A673 (cell line): ENCODE measurements around the gene TBPL1.

Experiments
- EZH2 ChIP-seq: fragments of 200-600 bp; sonication (generic); IDR thresholded peaks from 2 replicates; pipeline ENCODE4 v1.6.1; 2017; ENCODE audit warnings: borderline replicate concordance, low read depth, mild to moderate bottlenecking, mixed read lengths, antibody characterized with exemption, low read length; ENCODE audit not compliant: poor library complexity, severe bottlenecking
- TF ChIP-seq, protein P1 (sequence below): fragments of 300-800, 200-600 bp; sonication (generic); conservative IDR thresholded peaks from 2 replicates; pipeline ENCODE4 v1.5.1; 2017; ENCODE audit warnings: low read depth, mild to moderate bottlenecking, antibody characterized with exemption, low read length, moderate library complexity, mixed read lengths

DNA sequence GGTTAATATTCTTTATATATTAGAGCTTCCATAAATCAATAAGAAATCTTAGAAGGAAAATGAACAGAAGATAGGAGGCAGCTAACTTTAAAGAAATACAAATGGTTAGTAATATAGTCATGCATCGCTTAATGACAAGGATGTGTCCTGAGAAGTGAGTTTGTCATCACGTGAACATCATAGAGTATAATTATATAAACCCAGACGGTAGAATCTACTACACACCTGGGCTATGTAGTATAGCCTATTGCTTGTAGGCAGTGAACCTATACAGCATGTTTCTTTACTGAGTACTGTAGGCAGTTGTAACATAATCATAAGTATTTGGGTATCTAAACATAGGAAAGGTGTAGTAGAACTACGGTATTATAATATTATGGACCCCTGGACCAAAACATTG lies 14.3 kb downstream of the TBPL1 start:
- TF ChIP-seq, protein P1, sequence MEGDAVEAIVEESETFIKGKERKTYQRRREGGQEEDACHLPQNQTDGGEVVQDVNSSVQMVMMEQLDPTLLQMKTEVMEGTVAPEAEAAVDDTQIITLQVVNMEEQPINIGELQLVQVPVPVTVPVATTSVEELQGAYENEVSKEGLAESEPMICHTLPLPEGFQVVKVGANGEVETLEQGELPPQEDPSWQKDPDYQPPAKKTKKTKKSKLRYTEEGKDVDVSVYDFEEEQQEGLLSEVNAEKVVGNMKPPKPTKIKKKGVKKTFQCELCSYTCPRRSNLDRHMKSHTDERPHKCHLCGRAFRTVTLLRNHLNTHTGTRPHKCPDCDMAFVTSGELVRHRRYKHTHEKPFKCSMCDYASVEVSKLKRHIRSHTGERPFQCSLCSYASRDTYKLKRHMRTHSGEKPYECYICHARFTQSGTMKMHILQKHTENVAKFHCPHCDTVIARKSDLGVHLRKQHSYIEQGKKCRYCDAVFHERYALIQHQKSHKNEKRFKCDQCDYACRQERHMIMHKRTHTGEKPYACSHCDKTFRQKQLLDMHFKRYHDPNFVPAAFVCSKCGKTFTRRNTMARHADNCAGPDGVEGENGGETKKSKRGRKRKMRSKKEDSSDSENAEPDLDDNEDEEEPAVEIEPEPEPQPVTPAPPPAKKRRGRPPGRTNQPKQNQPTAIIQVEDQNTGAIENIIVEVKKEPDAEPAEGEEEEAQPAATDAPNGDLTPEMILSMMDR, result no peak
- no peak for TF ChIP-seq EZH2
